HEK293 (cell line): ENCODE measurements around the gene EEFSEC.

Source experiments
- CTCF ChIA-PET: fragments of 350-600 bp; formaldehyde crosslinking; extraction: SDS; loops from one replicate; lab custom pipeline; 2021; ENCODE audit warnings: antibody characterized with exemption; lab: Yijun Ruan, JAX
- POLR2A ChIA-PET: fragments of 300-600 bp; formaldehyde crosslinking; extraction: SDS; loops from one replicate; lab custom pipeline; 2020; ENCODE audit warnings: antibody characterized with exemption, inconsistent platforms; lab: Yijun Ruan, JAX
- H3K27ac ChIP-seq: fragments of 200-500 bp; sonication (Bioruptor generic); 2 replicates; pipeline ENCODE4 v1.5.1; 2014; ENCODE audit warnings: low read depth, low read length, control low read depth, inconsistent platforms; ENCODE audit errors: extremely low read depth
- H3K36me3 ChIP-seq, 2 experiments: fragments of 200-500 bp in 1 of 2; sonication (Bioruptor generic) in 1 of 2; 1 replicate in 1 of 2; 2 replicates in 1 of 2; pipeline ENCODE4 v1.5.1; 2014 to 2017; ENCODE audit warnings: inconsistent platforms in 2 of 2, low read length in 2 of 2; ENCODE audit not compliant: control insufficient read depth in 2 of 2, insufficient read depth in 1 of 2
- H3K4me1 ChIP-seq: fragments of 200-500 bp; sonication (Bioruptor generic); 2 replicates; pipeline ENCODE4 v1.5.1; 2014; ENCODE audit warnings: mild to moderate bottlenecking, low read length, inconsistent platforms; ENCODE audit not compliant: control insufficient read depth, insufficient read depth
- H3K4me3 ChIP-seq: 2 replicates; pipeline ENCODE4 v1.5.1; 2011; ENCODE audit warnings: low read depth, mild to moderate bottlenecking, control low read depth, low read length, moderate library complexity
- H3K9me3 ChIP-seq: fragments of 200-500 bp; sonication (Bioruptor generic); 2 replicates; pipeline ENCODE4 v1.5.1; 2014; ENCODE audit warnings: low read depth, low read length, inconsistent platforms; ENCODE audit not compliant: control insufficient read depth, insufficient read depth
- BCL11A ChIP-seq: fragments of 450-650 bp; formaldehyde crosslinking; IDR thresholded peaks from 2 replicates; pipeline ENCODE4 v1.5.1; 2016; ENCODE audit warnings: low read depth, missing biosample characterization, missing genetic modification characterization
- GLIS1 ChIP-seq: fragments of 450-650 bp; formaldehyde crosslinking; IDR thresholded peaks from 2 replicates; pipeline ENCODE4 v1.5.1; 2016; ENCODE audit warnings: missing biosample characterization, missing genetic modification characterization
- HOXC10 ChIP-seq: sonication (generic); formaldehyde crosslinking; IDR thresholded peaks from 2 replicates; pipeline ENCODE4 v1.8.1; 2023; ENCODE audit warnings: mild to moderate bottlenecking, missing genetic modification reagents
- KLF16 ChIP-seq: fragments of 450-650 bp; formaldehyde crosslinking; IDR thresholded peaks from 2 replicates; pipeline ENCODE4 v1.5.1; 2017; ENCODE audit warnings: missing biosample characterization, missing genetic modification characterization
- ZBTB20 ChIP-seq: fragments of 450-650 bp; formaldehyde crosslinking; IDR thresholded peaks from 2 replicates; pipeline ENCODE4 v1.5.1; 2016; ENCODE audit warnings: missing biosample characterization, missing genetic modification characterization
- ZNF292 ChIP-seq: fragments of 450-650 bp; formaldehyde crosslinking; IDR thresholded peaks from 2 replicates; pipeline ENCODE4 v1.5.1; 2016; ENCODE audit warnings: low read depth, missing biosample characterization, missing genetic modification characterization, borderline replicate concordance
- ZNF302 ChIP-seq: fragments of 450-650 bp; formaldehyde crosslinking; IDR thresholded peaks from 2 replicates; pipeline ENCODE4 v1.5.1; 2016; ENCODE audit warnings: missing biosample characterization, missing genetic modification characterization, low read depth
- ZNF404 ChIP-seq: fragments of 450-650 bp; formaldehyde crosslinking; IDR thresholded peaks from 2 replicates; pipeline ENCODE4 v1.5.1; 2017; ENCODE audit warnings: missing biosample characterization, missing genetic modification characterization
- ZNF624 ChIP-seq: fragments of 450-650 bp; formaldehyde crosslinking; IDR thresholded peaks from 2 replicates; pipeline ENCODE4 v1.5.1; 2017; ENCODE audit warnings: missing biosample characterization, missing genetic modification characterization
- ZNF629 ChIP-seq: fragments of 450-650 bp; formaldehyde crosslinking; IDR thresholded peaks from 2 replicates; pipeline ENCODE4 v1.5.1; 2017; ENCODE audit warnings: missing biosample characterization, missing genetic modification characterization
- ZNF791 ChIP-seq: fragments of 450-650 bp; formaldehyde crosslinking; IDR thresholded peaks from 2 replicates; pipeline ENCODE4 v1.5.1; 2016; ENCODE audit warnings: missing biosample characterization, missing genetic modification characterization
- TF ChIP-seq, protein P1 (sequence below): fragments of 450-650 bp; formaldehyde crosslinking; IDR thresholded peaks from 2 replicates; pipeline ENCODE4 v1.5.1; 2016; ENCODE audit warnings: missing biosample characterization, missing genetic modification characterization, low read depth
- TF ChIP-seq, protein P2 (sequence below): fragments of 450-650 bp; formaldehyde crosslinking; IDR thresholded peaks from 2 replicates; pipeline ENCODE4 v1.5.1; 2016; ENCODE audit warnings: missing biosample characterization, missing genetic modification characterization, low read depth
- TF ChIP-seq, protein P3 (sequence below): fragments of 450-650 bp; formaldehyde crosslinking; IDR thresholded peaks from 2 replicates; pipeline ENCODE4 v1.5.1; 2016; ENCODE audit warnings: missing biosample characterization, missing genetic modification characterization
- TF ChIP-seq, protein P4 (sequence below): fragments of 450-650 bp; formaldehyde crosslinking; IDR thresholded peaks from 2 replicates; pipeline ENCODE4 v1.5.1; 2017; ENCODE audit warnings: missing biosample characterization, missing genetic modification characterization

The EEFSEC gene

DNA sequence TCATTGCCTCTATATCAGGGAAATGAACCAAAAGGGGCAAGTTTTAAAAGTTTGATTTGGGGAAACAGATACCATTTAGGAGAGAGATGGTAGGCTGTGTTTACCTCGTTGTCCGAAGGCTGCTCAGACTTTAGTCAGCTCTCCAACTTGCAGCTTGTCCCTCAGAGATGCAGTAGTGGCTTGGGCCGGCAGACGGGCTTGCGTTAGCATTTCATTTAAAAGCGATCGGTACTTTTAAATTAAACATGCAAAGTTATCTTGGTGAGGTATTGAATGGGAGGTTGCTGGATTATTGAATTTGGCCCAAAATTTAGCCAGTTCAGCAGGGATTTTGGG, 26.2 kb downstream of the EEFSEC start:
- Histone ChIP-seq H3K9me3 (no peaks in the 10 kb centered on the region), H3K27ac (no peak overlapping the region), H3K36me3 (no peaks in the 10 kb centered on the region), H3K4me1 (no peaks in the 10 kb centered on the region), H3K4me3 (no peak overlapping the region)
- CTCF ChIA-PET: no interaction called here
- POLR2A ChIA-PET: no interaction called here
- TF ChIP-seq, protein P1, sequence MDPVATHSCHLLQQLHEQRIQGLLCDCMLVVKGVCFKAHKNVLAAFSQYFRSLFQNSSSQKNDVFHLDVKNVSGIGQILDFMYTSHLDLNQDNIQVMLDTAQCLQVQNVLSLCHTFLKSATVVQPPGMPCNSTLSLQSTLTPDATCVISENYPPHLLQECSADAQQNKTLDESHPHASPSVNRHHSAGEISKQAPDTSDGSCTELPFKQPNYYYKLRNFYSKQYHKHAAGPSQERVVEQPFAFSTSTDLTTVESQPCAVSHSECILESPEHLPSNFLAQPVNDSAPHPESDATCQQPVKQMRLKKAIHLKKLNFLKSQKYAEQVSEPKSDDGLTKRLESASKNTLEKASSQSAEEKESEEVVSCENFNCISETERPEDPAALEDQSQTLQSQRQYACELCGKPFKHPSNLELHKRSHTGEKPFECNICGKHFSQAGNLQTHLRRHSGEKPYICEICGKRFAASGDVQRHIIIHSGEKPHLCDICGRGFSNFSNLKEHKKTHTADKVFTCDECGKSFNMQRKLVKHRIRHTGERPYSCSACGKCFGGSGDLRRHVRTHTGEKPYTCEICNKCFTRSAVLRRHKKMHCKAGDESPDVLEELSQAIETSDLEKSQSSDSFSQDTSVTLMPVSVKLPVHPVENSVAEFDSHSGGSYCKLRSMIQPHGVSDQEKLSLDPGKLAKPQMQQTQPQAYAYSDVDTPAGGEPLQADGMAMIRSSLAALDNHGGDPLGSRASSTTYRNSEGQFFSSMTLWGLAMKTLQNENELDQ (tag by site-specific recombination): no peak
- no peak for TF ChIP-seq ZNF404
- TF ChIP-seq, protein P2, sequence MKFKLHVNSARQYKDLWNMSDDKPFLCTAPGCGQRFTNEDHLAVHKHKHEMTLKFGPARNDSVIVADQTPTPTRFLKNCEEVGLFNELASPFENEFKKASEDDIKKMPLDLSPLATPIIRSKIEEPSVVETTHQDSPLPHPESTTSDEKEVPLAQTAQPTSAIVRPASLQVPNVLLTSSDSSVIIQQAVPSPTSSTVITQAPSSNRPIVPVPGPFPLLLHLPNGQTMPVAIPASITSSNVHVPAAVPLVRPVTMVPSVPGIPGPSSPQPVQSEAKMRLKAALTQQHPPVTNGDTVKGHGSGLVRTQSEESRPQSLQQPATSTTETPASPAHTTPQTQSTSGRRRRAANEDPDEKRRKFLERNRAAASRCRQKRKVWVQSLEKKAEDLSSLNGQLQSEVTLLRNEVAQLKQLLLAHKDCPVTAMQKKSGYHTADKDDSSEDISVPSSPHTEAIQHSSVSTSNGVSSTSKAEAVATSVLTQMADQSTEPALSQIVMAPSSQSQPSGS (tag by site-specific recombination): no peak
- no peak for TF ChIP-seq GLIS1 (tag by site-specific recombination)
- TF ChIP-seq ZNF624 (tag by site-specific recombination): no peak

DNA sequence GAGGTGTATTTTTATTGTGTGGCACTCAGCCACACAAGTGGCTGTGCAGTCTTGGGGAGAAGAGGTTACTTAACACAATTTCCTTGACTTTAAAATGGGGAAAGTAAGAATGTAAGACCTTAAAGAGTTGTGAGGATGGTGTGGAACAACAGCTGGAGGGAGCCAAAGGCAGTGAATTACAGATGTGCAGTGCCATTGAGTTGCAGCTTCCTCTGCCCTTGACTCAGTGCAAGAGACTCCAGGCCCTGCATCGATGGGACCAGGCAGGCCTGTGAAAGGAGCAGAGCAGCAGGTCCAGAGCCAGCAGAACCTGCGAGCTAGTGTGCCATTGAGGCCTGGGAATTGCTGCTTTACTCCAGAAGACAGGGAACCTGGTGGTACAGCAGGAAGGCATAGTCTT, 27.2 kb downstream of the EEFSEC start:
- Histone ChIP-seq H3K4me1 (no peaks in the 10 kb centered on the region), H3K36me3 (no peaks in the 10 kb centered on the region)
- TF ChIP-seq KLF16 (tag by site-specific recombination) (no peak), ZNF302 (tag by site-specific recombination) (no peak), ZNF292 (no peak), ZNF629 (no peak), ZBTB20 (tag by site-specific recombination) (no peak), HOXC10 (CRISPR knock-in tag) (no peak), BCL11A (no peak), ZNF791 (tag by site-specific recombination) (no peak)
- TF ChIP-seq, protein P3, sequence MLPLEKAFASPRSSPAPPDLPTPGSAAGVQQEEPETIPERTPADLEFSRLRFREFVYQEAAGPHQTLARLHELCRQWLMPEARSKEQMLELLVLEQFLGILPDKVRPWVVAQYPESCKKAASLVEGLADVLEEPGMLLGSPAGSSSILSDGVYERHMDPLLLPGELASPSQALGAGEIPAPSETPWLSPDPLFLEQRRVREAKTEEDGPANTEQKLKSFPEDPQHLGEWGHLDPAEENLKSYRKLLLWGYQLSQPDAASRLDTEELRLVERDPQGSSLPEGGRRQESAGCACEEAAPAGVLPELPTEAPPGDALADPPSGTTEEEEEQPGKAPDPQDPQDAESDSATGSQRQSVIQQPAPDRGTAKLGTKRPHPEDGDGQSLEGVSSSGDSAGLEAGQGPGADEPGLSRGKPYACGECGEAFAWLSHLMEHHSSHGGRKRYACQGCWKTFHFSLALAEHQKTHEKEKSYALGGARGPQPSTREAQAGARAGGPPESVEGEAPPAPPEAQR (tag by site-specific recombination): no peak
- TF ChIP-seq, all 188 proteins: peak for 0
- ChIA-PET CTCF (no interaction called here), POLR2A (no interaction called here)
- Histone ChIP-seq H3K27ac (no peak overlapping the region), H3K9me3 (no peaks in the 10 kb centered on the region), H3K4me3 (no peak overlapping the region)

DNA sequence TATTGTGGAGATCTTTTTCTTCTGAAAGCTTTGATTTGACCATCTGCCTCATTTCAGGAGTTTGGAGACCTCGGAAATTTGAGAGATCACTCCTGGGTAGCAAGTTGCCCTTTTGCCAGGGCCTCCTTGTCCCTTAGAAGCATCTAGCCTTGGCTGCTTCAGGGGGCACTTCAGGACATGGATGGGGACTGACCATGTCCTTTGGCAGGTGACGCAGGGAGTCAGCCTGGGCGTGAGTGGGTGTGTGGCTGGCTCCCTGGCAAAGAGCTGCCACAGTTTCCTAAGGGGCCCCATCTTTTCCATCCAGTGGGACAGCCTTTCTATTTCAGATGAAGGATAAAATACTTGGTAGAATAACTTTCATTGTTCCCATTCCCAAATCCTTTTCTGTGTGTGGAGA, 27.6 kb downstream of the EEFSEC start:
- no peaks in the 10 kb centered on the region for H3K4me1 ChIP-seq
- no peak overlapping the region for H3K4me3 ChIP-seq
- no peaks in the 10 kb centered on the region for H3K36me3 ChIP-seq
- TF ChIP-seq, protein P4, sequence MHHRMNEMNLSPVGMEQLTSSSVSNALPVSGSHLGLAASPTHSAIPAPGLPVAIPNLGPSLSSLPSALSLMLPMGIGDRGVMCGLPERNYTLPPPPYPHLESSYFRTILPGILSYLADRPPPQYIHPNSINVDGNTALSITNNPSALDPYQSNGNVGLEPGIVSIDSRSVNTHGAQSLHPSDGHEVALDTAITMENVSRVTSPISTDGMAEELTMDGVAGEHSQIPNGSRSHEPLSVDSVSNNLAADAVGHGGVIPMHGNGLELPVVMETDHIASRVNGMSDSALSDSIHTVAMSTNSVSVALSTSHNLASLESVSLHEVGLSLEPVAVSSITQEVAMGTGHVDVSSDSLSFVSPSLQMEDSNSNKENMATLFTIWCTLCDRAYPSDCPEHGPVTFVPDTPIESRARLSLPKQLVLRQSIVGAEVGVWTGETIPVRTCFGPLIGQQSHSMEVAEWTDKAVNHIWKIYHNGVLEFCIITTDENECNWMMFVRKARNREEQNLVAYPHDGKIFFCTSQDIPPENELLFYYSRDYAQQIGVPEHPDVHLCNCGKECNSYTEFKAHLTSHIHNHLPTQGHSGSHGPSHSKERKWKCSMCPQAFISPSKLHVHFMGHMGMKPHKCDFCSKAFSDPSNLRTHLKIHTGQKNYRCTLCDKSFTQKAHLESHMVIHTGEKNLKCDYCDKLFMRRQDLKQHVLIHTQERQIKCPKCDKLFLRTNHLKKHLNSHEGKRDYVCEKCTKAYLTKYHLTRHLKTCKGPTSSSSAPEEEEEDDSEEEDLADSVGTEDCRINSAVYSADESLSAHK: no peak
- H3K9me3 ChIP-seq: no peaks in the 10 kb centered on the region
- POLR2A ChIA-PET: no interaction called here
- H3K27ac ChIP-seq: no peak overlapping the region
- CTCF ChIA-PET: no interaction called here
